RPMI7951 (cell line): ENCODE data around the gene GAREM1. TPM values are rescaled to one million over a fixed set of nuclear protein-coding genes. Genes with fewer than 3 reads are reported as not detected.

ENCODE experiments used
- DNase-seq: peaks from one replicate; pipeline ENCODE4 v3.0.0-alpha.2; 2012; ENCODE audit warnings: low read depth
- total RNA-seq: library from RNA; depleted of rRNA; stranded (reverse); fragments of >200 nt; shearing (Covaris generic); gene quantifications from 2 replicates; pipeline ENCODE4 v1.2.3, GENCODE V29; 2014

Gene GAREM1
- total RNA-seq, 1 experiment from 2014 or later: 0.60 TPM

DNA sequence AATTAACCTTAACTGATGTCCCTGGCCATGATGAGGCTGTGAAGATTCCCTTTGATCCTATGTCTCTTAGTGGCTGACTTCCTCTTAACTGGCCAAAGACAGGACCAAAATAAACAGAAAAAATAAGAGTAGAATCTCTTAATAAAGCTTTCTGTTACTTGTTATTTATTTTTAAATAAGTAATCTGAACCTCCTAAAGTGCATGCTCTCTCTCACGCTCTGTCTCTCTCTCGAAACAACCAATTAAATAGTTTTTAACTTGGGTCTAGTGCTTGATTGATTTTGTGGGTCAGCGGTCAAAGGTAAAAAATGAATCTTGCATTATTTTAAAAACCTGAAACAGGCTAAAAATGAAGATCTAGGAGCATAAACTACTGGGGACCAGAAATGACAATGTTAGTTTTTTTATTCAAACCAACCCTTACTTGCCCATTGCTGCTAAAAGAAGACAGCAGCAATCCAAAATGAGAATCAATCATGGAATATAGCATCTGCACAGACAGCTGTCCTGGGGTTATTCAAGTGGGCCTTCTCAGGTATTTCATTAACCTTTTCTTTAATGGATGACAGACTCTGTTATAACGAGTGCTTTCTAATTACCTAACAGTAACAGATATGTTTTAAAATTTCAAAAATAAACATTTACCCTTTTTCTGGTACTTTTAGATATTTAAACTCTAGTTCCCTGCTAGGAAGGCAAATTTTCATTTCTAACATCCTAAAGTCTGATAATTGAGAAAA, 11.2 kb downstream of the GAREM1 start:
- no peak for DNase-seq

DNA sequence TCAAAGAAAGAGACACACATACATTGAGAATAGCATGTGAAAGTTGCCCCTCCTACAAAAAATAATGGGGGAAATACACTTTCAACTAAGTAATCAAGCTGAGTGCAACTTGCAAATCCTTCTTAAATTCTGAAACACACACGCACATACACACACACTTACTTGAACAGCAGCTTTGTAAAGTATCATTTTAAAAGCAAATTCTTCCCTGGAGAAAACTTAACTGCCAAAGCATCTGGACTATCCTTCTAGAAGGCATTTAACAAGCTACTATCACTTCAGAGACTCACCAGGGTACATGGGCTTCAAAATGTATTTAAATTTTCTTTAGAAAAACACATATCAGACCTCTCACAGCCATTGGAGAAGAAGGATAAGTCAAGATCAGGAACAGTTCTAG, 15.3 kb downstream of the GAREM1 start:
- no peak for DNase-seq

DNA sequence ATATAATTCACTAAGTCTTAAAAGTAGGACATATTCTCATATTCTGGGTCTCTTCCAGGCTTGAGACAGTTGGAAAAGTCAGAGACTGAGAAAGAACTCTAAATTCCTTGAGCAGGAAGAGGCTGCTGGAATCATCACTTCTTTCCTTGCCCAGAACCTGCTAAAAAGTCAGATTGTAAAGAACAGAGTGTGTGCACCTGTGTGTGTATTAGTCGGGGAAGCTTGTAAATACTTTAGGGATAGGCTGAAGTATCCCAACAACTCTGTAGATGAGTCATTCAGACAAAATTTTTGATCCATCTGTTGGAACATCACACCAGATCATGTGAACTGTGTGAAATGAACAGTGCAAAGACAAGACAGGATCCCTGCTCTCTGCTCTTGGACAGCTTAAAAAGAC, 16.1 kb downstream of the GAREM1 start:
- no peak for DNase-seq

DNA sequence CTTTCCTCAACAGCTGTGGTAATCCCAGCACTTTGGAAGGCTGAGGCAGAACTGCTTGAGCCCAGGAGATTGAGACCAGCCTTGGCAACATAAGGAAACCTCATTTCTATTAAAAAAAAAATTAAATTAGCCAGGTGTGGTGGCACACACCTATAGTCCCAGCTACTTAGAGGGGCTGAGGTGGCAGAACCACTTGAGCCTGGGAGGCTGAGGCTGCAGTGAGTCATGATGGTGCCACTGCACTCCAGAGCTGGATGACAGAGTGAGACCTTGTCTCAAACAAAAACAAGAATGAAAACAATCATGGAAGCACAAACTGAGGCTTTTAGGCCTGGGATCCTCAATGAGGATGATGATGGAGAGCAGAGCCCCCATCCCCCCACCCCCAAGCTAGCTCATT, 19.8 kb downstream of the GAREM1 start:
- no peak for DNase-seq

DNA sequence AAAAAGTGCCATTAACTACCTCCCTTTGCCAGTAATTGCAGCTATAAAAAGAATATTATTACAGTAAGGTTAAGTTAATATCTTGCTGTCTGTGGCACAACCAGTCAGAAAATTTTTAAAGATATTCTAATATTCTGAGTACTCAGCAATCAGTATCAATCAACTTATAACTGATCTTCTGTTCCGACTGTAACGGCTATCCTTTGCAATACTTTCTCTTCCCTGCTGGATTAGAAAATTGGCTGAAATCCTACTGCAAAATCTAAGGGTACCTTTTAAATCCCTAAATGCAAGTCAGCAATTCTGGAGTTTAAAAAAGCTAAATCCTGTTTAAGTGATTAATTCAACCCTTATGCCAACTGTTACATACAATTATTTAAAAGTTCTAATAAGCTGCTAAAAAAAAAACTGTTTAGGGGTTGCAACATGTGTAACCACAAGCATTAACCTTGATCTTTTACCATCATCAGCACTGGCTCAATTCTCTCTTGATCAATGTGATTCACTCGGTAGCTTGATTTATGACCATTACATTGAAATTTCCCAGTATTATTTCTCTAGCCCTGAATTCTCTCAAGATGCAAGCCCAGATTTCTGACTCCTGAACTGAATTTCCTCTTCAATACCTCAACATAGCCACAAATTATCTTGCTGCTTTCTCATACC, 20.5 kb downstream of the GAREM1 start:
- DNase-seq: no peak

DNA sequence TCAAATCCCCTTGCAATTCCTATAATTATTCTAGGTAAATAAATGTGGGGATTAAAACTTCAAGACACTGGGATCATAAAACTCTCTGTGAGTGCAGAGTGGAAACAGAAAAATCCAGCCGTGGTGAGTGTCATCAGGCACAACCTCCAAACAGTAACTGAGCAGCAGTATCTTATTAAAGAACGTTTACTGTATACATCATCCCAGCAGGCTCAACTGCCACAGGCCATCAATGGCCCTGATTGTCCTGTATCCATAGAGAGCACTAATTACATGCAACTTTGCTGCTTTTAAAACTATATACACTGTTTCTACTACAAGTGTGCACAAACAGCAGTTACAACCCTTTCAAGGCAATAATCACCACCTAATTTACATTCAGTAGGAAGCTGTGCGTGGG, 23.9 kb downstream of the GAREM1 start:
- no peak for DNase-seq

DNA sequence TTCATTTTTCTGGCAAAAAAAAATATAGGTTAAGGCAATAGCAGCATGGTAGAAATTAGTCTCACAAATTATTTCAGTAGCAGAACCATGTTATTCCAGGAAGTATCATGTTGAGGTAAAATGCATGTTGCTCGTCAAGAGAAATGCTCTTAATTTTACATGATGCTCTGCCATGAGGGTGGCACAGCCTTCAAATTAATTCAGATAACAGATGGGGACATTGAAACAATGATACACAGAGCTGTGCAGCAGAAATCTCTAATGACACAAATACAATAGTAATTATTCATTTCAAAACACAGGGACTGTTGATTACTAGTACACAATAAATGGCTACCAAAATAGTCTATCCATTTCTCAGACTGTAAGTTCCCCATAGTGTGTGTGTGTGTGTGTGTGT, 24.8 kb downstream of the GAREM1 start:
- DNase-seq: no peak

DNA sequence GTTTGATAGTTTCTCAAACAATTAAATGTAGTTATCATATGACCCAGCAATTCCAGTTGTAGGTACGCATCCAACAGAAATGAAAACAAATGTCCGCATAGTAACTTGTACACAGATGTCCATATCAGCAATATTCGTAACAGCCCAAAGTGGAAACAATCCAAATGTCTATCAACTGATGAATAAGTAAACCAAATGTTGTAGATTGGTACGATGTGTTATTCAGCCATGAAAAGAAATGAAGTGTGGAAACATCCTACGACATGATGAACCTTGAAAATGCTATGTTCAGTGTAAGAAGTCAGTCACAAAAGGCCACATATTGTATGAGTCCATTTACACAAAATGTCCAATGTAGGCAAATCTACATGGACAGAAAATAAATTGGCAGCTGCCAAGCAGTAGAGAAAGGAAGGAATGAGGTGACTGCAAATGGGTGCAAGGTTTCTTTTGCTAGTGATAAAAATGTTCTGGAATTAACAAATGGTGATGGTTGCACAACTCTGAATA, 26.9 kb downstream of the GAREM1 start:
- no peak for DNase-seq

DNA sequence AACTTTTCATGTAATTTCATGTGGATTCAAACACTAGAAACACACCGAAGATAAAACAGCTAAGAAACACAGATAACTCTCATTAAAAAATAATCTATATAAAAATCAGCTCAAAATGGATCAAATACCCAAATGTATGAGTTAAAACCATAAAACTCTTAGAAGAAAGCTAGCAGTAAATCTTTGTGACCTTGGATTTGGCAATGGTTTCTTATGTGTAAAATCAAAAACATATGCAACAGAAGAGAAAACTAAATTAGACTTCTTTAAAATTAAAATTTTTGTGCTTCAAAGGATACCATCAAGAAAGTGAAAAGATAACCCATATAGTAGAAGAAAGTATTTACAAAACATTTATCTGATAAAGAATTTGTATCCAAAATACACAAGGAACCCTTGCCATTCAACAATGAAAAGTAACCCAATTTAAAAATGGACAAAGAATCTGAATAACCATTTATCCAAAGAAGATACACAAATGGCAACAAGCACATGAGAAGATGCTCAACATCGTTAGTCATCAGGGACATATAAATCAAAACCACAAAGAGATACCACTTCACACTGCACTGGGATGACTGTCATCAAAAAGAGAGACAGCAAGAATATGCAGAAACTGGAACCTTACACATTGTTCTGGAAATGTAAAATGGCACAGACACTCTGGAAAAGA, 27.5 kb downstream of the GAREM1 start:
- DNase-seq: no peak

DNA sequence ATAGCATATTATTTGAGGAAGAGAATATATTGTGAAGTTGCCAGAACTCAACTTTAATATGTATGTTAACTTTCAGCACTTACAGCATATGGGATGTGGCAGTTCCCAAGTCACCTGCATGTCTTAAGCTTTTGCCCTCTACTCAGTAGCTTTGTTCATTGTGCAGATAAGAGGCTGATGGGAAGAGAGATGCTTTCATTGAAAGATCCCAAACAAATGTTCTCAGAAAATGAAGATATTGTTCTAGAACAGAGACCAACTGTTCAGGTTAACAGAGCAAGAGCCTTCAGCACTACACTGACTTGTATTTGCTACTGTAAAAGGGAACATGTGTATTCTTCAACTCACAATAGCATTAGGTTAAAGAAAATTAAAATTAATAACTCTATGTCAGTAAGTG, 28.1 kb downstream of the GAREM1 start:
- DNase-seq: no peak

DNA sequence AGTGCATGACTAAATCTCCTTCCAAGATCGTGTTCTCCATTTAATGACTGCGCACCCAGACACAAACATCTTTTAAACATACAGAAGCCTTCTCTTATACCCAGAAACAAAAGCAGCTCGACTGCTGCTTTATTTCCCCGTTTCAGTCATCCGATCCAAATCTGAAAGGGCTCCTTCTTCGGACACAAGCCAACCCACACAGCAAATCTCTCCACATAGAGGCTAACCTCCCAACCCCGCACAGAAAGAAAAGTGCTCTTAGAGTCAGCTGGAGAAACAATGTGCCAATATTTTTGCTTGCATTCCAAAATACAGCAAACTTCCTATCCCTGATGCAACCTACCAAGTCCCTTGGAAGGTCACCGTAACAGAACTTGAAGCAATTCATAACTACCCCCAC, 29.1 kb downstream of the GAREM1 start:
- no peak for DNase-seq

DNA sequence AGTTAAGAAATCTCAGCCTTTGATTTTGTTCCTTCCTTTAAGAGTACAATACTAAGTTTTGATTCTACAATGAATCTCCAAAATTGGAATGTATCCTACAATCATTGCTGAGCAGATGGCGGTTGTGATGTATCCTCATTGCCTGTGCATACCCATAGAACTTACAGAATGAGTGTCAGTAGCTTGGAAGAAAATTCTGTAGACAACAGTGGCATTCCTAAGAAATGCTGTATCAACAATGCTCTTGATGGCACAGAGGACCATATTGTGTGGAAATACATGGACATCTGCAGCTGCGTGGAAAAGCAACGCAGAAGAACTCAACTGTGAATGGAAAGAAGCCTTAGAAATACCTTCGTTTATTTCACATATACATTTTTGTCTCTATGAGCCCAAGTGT, 30.2 kb downstream of the GAREM1 start:
- no peak for DNase-seq

DNA sequence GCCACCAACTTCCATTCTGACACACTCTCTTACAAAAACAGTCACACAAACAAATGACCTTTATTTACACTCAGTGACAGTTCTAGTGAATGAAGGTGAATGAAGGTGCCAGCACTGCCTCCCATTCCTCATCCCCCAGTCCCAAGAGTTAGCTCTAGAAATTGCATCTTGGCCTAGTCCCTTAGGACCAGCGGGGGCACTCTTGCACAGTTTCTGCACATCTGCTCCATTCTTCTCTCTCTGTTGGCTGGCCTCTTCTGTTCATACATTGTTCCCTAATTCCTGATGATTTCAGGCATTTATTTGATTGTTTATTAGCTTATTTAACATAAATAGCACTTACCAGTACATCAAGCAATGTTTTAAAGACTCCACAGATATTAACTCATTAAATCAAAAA, 30.9 kb downstream of the GAREM1 start:
- no peak for DNase-seq

DNA sequence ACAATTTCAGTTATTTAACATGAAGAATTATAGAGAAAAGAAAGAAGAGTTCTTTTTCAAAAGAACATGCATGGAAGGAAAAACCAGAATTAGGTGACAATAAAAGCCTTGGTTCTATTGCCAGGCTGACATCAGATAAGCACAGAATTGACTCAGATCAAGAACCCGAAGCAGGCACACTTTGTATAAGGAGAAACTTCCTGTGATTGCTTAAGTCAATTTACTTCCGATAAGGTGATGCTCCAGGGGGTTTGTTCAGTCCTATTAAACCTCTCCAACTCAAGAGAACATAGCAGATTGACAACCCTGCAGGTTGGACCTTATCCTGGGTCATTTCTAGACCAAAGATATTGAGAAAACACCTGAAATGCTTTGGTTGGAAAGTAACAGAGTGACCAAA, 31.4 kb downstream of the GAREM1 start:
- no peak for DNase-seq

DNA sequence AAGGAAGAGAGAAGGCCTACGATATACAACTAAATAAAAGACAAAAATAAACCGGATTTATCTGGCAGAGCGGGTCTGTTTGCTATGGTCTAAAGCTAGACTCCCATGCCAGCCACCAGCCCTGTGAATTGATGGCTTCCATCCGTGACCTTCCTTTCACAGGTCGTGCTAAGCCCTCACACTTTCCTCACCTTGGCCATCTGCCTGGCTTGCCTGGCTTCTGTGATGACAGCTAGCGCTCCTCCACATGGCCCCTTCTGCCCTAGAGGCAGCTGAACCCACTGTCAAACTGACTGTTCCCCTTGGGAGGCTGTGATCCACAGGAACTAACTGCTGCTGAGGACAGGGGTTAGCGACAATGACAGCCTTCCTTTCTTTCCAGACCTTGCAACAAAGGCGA, 32.5 kb downstream of the GAREM1 start:
- no peak for DNase-seq

DNA sequence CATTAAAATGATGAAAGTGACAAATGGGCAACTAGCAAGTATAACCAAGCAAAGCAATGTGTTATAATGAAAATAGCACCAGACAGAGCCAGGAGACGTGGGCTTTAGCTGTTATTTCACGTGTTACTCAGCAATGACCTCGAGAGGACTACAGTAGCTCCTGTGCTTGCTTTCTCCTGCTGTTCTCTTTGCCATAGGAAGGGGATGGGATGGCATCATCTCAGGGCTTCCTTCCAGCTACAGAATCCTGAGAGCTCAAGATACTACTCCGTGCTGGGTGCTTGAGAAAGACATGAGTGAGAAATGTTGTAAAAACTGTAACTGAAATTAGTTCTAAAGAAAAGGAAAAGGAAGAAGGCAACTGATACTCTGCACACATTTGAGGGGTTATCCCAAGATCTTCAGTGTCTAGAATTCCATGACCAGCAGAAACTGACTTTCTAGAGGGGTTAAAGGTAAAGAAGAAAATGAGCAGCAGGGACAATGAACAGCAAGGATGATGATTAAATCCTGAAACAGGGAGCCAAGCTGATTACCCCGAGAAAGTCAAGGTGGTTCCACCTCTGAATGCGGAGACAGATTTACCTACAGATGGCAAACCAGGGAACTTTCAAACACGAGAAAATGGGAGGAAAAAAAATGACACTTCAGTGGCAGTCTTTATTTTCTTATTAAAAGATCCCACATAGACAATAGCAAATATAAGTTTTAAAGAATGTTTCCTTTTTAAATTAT, 33.4 kb downstream of the GAREM1 start:
- no peak for DNase-seq

DNA sequence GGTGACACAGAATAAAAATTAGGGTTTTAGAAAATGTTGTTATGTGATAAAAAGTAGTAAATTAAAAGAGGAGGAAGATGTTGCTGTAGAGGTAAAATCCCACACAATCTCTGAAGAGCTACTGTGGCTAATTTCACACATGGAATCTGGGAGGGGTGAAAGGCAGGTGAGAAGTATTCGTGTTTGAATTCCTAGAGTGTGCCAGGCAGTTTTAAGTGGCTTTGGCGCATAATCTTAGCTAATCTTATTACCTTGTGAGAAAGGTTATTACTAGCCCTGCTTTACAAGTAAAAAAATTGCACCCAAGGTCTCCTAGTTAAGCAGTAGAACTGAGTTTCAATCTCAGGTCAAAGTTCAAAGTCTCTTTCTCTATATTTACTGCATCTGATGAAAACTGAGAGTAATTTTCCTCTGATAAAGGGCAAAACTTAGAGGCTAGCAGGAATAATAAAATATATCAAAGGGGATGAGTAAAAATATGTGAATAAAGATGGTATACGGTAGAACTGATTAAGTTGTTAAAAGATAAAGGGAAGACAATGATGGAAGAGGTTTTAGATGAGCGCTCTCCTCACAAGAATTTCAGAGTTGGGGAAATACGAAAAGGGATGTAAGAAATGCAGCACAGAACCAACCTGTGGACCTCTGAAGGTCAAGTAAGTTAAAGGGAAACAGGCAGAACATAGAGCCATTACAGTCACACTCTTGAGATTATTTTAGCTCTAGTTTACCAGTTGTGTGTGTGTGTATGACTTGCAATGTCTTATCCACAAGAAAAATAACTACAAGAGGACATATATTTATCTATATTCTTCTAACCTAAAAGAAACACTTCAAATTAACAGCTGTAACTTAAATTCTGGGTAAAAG, 34.8 kb downstream of the GAREM1 start:
- DNase-seq: no peak

DNA sequence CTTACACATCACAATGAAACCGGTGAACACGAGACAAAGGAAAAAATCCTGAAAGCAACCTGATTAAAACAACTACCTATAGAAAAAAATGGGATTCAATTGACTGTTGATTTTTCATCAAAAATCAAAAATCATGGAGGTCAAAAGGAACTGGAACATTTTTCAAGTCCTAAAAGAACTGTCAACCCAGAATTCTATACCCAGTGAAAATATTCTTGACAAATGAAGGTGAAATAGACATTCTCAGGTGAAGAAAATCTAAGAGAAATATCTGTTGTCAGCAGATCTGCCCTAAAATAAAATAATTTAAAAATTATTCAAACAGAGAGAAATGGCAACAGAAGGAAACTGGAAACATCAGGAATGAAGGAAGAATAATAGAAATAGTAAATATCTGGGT, 38.9 kb downstream of the GAREM1 start:
- DNase-seq: no peak

DNA sequence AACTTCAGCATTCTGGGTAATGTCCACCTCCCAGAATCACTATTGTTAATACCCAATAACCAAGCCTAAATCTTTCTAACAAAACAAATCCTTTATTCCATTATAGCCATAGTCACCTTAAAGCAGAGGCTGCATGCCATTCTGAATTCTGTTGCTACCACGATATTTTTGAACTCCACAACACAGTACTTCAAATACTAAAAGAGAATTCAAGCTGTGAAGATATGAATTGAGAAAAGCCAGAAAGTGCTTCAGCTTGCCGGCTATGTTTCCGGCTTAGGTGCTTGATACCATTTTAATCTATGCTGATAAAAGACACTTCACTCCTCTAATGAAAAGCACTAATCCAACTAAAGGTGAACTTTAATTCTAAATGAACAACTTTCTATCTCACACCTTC, 41.3 kb downstream of the GAREM1 start:
- no peak for DNase-seq

DNA sequence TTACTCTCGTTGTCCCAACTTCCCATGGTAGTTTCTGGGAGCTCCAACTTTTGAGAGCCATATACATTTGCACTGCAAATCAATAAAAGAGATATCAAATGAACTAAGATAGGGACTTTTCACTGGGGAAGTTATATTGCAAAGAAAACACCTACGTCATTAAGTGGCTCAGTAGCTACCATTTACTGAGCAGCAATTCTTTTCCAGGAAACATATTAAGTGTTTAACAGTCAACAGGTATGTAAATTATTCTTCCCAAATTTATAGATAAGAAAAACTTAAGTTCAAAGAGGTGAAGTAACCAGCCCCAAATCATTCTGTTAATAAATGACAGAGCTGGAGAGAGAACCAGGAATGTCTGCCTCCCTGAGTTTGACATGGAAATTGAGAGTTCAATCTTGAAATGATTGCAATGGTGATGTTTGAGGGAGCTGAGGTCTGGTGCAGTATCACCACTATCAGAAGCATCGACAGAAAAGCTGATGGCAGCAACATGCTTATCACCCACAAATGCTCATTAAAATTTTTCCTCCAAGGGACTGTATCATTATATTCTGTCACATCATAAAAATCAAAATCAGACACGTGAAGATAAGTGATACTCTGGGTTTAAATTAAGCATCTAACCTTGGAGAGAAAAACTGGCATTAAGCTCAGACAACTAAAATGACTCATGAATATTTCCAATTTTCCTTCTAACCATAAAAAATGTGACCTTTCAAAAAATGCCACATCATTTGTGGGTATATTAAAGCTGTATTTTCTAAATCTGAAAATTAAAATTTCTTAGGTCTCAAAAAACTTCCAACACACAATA, 43.4 kb downstream of the GAREM1 start:
- no peak for DNase-seq
